Sigmoid colon (tissue), 7 donors: Measurements from ENCODE around the gene FAM25G. TPM values are rescaled to one million over a fixed set of nuclear protein-coding genes. Genes with fewer than 3 reads are reported as not detected.

Source experiments
- DNase-seq: peaks from one replicate; pipeline ENCODE4 v3.0.0-alpha.2; 2019
- H3K27ac ChIP-seq, 4 donors: fragments of 200-600 bp; sonication (generic); one replicate each; pipeline ENCODE4 v1.5.1; 2016 to 2019; ENCODE audit warnings: mild to moderate bottlenecking in 1 of 4
- H3K27me3 ChIP-seq, 3 donors: fragments of 200-600 bp; sonication (generic); one replicate each; pipeline ENCODE4 v1.5.1; 2019; ENCODE audit warnings: mild to moderate bottlenecking in 1 of 3
- H3K36me3 ChIP-seq, 4 donors: fragments of 200-600 bp; sonication (generic); one replicate each; pipeline ENCODE4 v1.5.1; 2016 to 2019
- H3K4me1 ChIP-seq, 4 donors: fragments of 200-600 bp; sonication (generic); one replicate each; pipeline ENCODE4 v1.5.1; 2017 to 2019
- H3K4me3 ChIP-seq, 4 donors: fragments of 200-600 bp; sonication (generic); one replicate each; pipeline ENCODE4 v1.5.1; 2017 to 2019; ENCODE audit warnings: mild to moderate bottlenecking in 2 of 4, moderate library complexity in 1 of 4
- H3K9me3 ChIP-seq, 4 donors: fragments of 200-600 bp in 3 of 4; sonication (generic) in 3 of 4; one replicate each; pipeline versions ENCODE4 v1.5.1 to v1.6.1; 2013 to 2019
- CTCF ChIP-seq, 4 experiments: fragments of 450-650 bp in 3 of 4; fragments of 200-600 bp in 1 of 4; IDR thresholded peaks; one replicate each; pipeline ENCODE4 v1.5.1; 2016 to 2019; ENCODE audit warnings: antibody characterized with exemption in 4 of 4, mild to moderate bottlenecking in 3 of 4, moderate library complexity in 2 of 4
- EP300 ChIP-seq, 4 donors: sonication (generic); formaldehyde crosslinking; IDR thresholded peaks; one replicate each; pipeline ENCODE4 v1.6.1; 2017; ENCODE audit warnings: antibody characterized with exemption in 4 of 4
- POLR2A ChIP-seq, 2 donors: fragments of 450-650 bp; IDR thresholded peaks; one replicate each; pipeline ENCODE4 v1.6.1; 2016; ENCODE audit warnings: antibody characterized with exemption in 2 of 2, mild to moderate bottlenecking in 2 of 2, moderate library complexity in 2 of 2
- POLR2AphosphoS5 ChIP-seq, 4 donors: sonication (generic); formaldehyde crosslinking; IDR thresholded peaks; one replicate each; pipeline ENCODE4 v1.6.1; 2017; ENCODE audit warnings: antibody characterized with exemption in 4 of 4
- WGBS, 2 donors: extraction: QIAGEN DNeasy Blood & Tissue Kit; methylation state at CpG; one replicate each; pipeline ENCODE4 v1.1.7; 2013; 5-methylcytosine and 5-hydroxymethylcytosine counted together
- intact Hi-C: fragments of 100-400 bp; cut with DNase I; formaldehyde crosslinking; loops from one replicate; pipeline ENCODE4 v1.15.1; 2023
- polyA plus RNA-seq, 3 donors: library from polyadenylated mRNA; stranded (reverse); fragments of 200-250 nt; gene quantifications; one replicate each; pipeline ENCODE4 v1.2.3, GENCODE V29; 2013
- small RNA-seq, 3 donors: library from RNA; depleted of rRNA; stranded (forward); fragments of <200 nt; gene quantifications; one replicate each; pipeline ENCODE3, GENCODE V24; 2016
- total RNA-seq, 4 donors: library from RNA; depleted of rRNA; stranded (reverse); fragments of >200 nt; gene quantifications; one replicate each; pipeline ENCODE4 v1.1.0, GENCODE V29; 2016
- donor health status: healthy with polysubstance abuse.
- donor health status: Bipolar disorder and iron deficiency.
- donor health status: healthy.

The FAM25G gene
- total and polyA plus RNA-seq, 7 donors = 1.8 to 12.5 TPM; not detected in 5

- DNase-seq = no peak
- H3K9me3 ChIP-seq = peaks cover 0 to 7% (median 0%) of the 10 kb centered on the region in 4 donors
- intact Hi-C loops = no loop called here
- TF ChIP-seq CTCF (IDR thresholded peaks at IDR 0.05) (no peak), POLR2AphosphoS5 (IDR thresholded peaks at IDR 0.05) (no peak), POLR2A (IDR thresholded peaks at IDR 0.05) (no peak), EP300 (IDR thresholded peaks at IDR 0.05) (no peak)
- H3K4me3 ChIP-seq = no peak overlapping the region
- no peak overlapping the region for H3K27ac ChIP-seq
- no peaks in the 10 kb centered on the region for H3K36me3 ChIP-seq
- no peaks in the 10 kb centered on the region for H3K4me1 ChIP-seq
- 89 to 90% methylated on average over 4 of the region's 4 CpGs for WGBS, 2 donors
- H3K27me3 ChIP-seq = no peaks in the 10 kb centered on the region
Measured at GRCh38 chr10:47440207-47440606, 51.3 kb downstream of the FAM25G start.

GRCh38 chr10:47438857-47439474 is 52.5 kb downstream of the FAM25G start:
- no peak overlapping the region for H3K4me3 ChIP-seq
- H3K36me3 ChIP-seq = no peaks in the 10 kb centered on the region
- intact Hi-C loops = no loop called here
- H3K27me3 ChIP-seq = no peaks in the 10 kb centered on the region
- no peak for DNase-seq
- no peaks in the 10 kb centered on the region for H3K4me1 ChIP-seq
- H3K27ac ChIP-seq = no peak overlapping the region
- H3K9me3 ChIP-seq = peaks cover 0 to 6% (median 0%) of the 10 kb centered on the region in 4 donors
- 41 to 58% methylated on average over 6 of the region's 6 CpGs for WGBS, 2 donors
- TF ChIP-seq EP300 (IDR thresholded peaks at IDR 0.05) (no peak), CTCF (IDR thresholded peaks at IDR 0.05) (peak in 1 of 4 experiments; percentile 36), POLR2AphosphoS5 (IDR thresholded peaks at IDR 0.05) (no peak)

Small RNAs within 50 kb of the gene (small RNA-seq; reads per million reads assigned to genes)
- gene AL591684.3 = 0 reads per million in 3 donors
- 0 reads per million in 3 donors for gene RNA5SP312

Other genes starting within 250 kb of the FAM25G start
- 10 to 100 TPM in 1 of 4 donors, 1 to 10 TPM in 3; 3.8 to 11.9 (median 4.9) TPM for gene GDF10, start 191.5 kb downstream of the FAM25G start, total RNA-seq
- under 1 TPM in 1 of 3 donors, not detected in 2; 0.67 TPM for gene GDF10, start 191.5 kb downstream of the FAM25G start, polyA plus RNA-seq
- gene GDF2, start 169.2 kb downstream of the FAM25G start, total RNA-seq = not detected
- not detected for gene GDF2, start 169.2 kb downstream of the FAM25G start, polyA plus RNA-seq
- not detected for gene RBP3, start 143.3 kb downstream of the FAM25G start, total RNA-seq
- not detected for gene RBP3, start 143.3 kb downstream of the FAM25G start, polyA plus RNA-seq
- under 1 TPM in 1 of 4 donors, not detected in 3; 0.16 TPM for gene ZNF488, start 107.4 kb downstream of the FAM25G start, total RNA-seq
- gene ZNF488, start 107.4 kb downstream of the FAM25G start, polyA plus RNA-seq = under 1 TPM; 0.60 to 0.82 (median 0.69) TPM
- under 1 TPM in 3 of 4 donors, not detected in 1; 0.16 to 0.55 (median 0.36) TPM for gene ANXA8, start 7.6 kb downstream of the FAM25G start, total RNA-seq
- under 1 TPM in 2 of 3 donors, not detected in 1; 0.12 to 0.60 TPM for gene ANXA8, start 7.6 kb downstream of the FAM25G start, polyA plus RNA-seq
- 1 to 10 TPM; 4.2 to 7.7 (median 6.5) TPM for gene AGAP9, start 31.9 kb upstream of the FAM25G start, total RNA-seq
- gene AGAP9, start 31.9 kb upstream of the FAM25G start, polyA plus RNA-seq = 1 to 10 TPM in 2 of 3 donors, under 1 TPM in 1; 0.60 to 8.2 (median 1.2) TPM